ENCODE data around the gene PDE3A. TPM values are rescaled to one million over a fixed set of nuclear protein-coding genes. Genes with fewer than 3 reads are reported as not detected.
"Not testable (repeated sequence)": the region's sequence is repeated elsewhere in the genome, so short reads cannot be mapped to it uniquely, and the experiment has no call there.

PDE3A gene
- total and polyA plus RNA-seq, 2 experiments from 2014 or later, result 1.8 to 2.7 TPM

- no peaks in the 10 kb centered on the region for H3K9me3 ChIP-seq (ENCODE audit: low read depth)
- no peaks in the 10 kb centered on the region for H3K36me3 ChIP-seq
- no peak overlapping the region for H3K4me3 ChIP-seq
- H3K27ac ChIP-seq, result no peak overlapping the region
- no peak for DNase-seq (ENCODE audit: low read depth in 1 of 2, low spot score in 1 of 2)
- TF ChIP-seq CTCF (IDR thresholded peaks at IDR 0.05; ENCODE audit: low read depth, low read length), result no peak
- no peaks in the 10 kb centered on the region for H3K4me1 ChIP-seq (ENCODE audit: low read depth)
- no peaks in the 10 kb centered on the region for H3K27me3 ChIP-seq
These were observed 231.4 kb downstream of the PDE3A start for GRCh38 chr12:20599757-20600156.

DNA sequence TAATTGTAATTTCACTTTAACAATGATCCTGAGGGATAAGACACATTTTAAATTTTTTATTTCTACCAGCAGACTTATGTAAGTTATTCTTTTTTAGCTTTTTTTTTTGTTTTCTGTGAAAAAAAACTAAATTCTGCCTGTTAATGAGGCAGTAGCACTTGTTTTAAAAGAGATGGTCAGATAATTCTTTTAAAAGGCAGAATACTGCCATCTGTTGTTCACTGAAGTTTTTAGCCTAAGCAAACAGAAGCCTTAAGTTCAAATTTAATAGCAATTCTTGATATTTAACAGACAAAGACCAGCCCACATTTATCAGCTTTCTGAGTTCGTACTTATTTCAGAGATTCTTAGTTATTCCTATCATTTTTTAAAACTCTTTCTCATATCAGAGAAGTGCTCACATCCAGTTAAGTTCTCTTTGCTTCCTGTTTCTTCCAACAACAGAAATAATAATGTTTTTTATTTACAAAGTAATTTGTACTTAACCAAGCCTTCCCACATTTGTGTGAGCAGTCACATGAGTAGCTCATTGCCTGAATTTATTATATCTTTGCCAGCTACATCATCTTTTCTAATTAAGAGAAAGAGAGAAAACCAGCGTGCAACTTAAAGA is 233.4 kb downstream of the PDE3A start:
- no peaks in the 10 kb centered on the region for H3K9me3 ChIP-seq (ENCODE audit: low read depth)
- peak; percentile 53 for TF ChIP-seq CTCF (IDR thresholded peaks at IDR 0.05; ENCODE audit: low read depth, low read length)
- DNase-seq (ENCODE audit: low read depth in 1 of 2, low spot score in 1 of 2), result peak; percentile 50 to 74
- no peaks in the 10 kb centered on the region for H3K27me3 ChIP-seq
- H3K4me1 ChIP-seq (ENCODE audit: low read depth), result no peaks in the 10 kb centered on the region
- H3K4me3 ChIP-seq, result no peak overlapping the region
- no peaks in the 10 kb centered on the region for H3K36me3 ChIP-seq
- H3K27ac ChIP-seq, result no peak overlapping the region

- Histone ChIP-seq H3K27ac (no peak overlapping the region), H3K27me3 (no peaks in the 10 kb centered on the region)
These were observed 234.5 kb downstream of the PDE3A start for GRCh38 chr12:20602641-20603391.

GRCh38 chr12:20604408-20605067 is 236.2 kb downstream of the PDE3A start:
- Histone ChIP-seq H3K4me1 (ENCODE audit: low read depth) (no peaks in the 10 kb centered on the region), H3K27ac (no peak overlapping the region), H3K36me3 (no peaks in the 10 kb centered on the region), H3K27me3 (no peaks in the 10 kb centered on the region), H3K9me3 (ENCODE audit: low read depth) (no peaks in the 10 kb centered on the region), H3K4me3 (no peak overlapping the region)
- no peak for TF ChIP-seq CTCF (IDR thresholded peaks at IDR 0.05; ENCODE audit: low read depth, low read length)
- DNase-seq (ENCODE audit: low read depth in 1 of 2, low spot score in 1 of 2), result no peak

More at GRCh38 chr12:20602641-20603391, 234.5 kb downstream of the PDE3A start:
- Histone ChIP-seq H3K36me3 (no peaks in the 10 kb centered on the region), H3K4me3 (no peak overlapping the region), H3K9me3 (ENCODE audit: low read depth) (no peaks in the 10 kb centered on the region), H3K4me1 (ENCODE audit: low read depth) (no peaks in the 10 kb centered on the region)
- DNase-seq (ENCODE audit: low read depth in 1 of 2, low spot score in 1 of 2), result peak in 1 of 2 donors; percentile 67
- no peak for TF ChIP-seq CTCF (IDR thresholded peaks at IDR 0.05; ENCODE audit: low read depth, low read length)

- not testable (repeated sequence) for H3K27me3 ChIP-seq; DNase-seq (ENCODE audit: low read depth in 1 of 2, low spot score in 1 of 2); H3K27ac ChIP-seq
These were observed 246.7 kb downstream of the PDE3A start for GRCh38 chr12:20615020-20615419.

GRCh38 chr12:20616093-20616492 is 247.8 kb downstream of the PDE3A start:
- H3K27ac ChIP-seq, result no peak overlapping the region
- no peaks in the 10 kb centered on the region for H3K36me3 ChIP-seq
- no peaks in the 10 kb centered on the region for H3K4me1 ChIP-seq (ENCODE audit: low read depth)
- TF ChIP-seq CTCF (IDR thresholded peaks at IDR 0.05; ENCODE audit: low read depth, low read length), result no peak
- H3K4me3 ChIP-seq, result no peak overlapping the region
- H3K9me3 ChIP-seq (ENCODE audit: low read depth), result no peaks in the 10 kb centered on the region
- no peaks in the 10 kb centered on the region for H3K27me3 ChIP-seq
- DNase-seq (ENCODE audit: low read depth in 1 of 2, low spot score in 1 of 2), result no peak

More at GRCh38 chr12:20615020-20615419, 246.7 kb downstream of the PDE3A start:
- H3K9me3 ChIP-seq (ENCODE audit: low read depth); H3K4me1 ChIP-seq (ENCODE audit: low read depth); H3K36me3 ChIP-seq; H3K4me3 ChIP-seq: not testable (repeated sequence)

Data from cardiac muscle cell (in vitro differentiated cells and primary cell).